Vagina (tissue), 2 donors: ENCODE data around the gene KLHL29.

Source experiments
- POLR2AphosphoS5 ChIP-seq, 2 donors: sonication (generic); formaldehyde crosslinking; IDR thresholded peaks; one replicate each; pipeline ENCODE4 v1.9.0; 2017; ENCODE audit warnings: antibody characterized with exemption in 2 of 2, mild to moderate bottlenecking in 2 of 2, low read depth in 1 of 2; ENCODE audit not compliant: insufficient read depth in 1 of 2
- TF ChIP-seq, protein P1 (sequence below), 3 experiments: fragments of 450-650 bp in 2 of 3; fragments of 200-600 bp in 1 of 3; sonication (generic) in 1 of 3; IDR thresholded peaks; one replicate each; pipeline ENCODE4 v1.5.1; 2017 to 2019; ENCODE audit warnings: antibody characterized with exemption in 3 of 3, mild to moderate bottlenecking in 2 of 3, moderate library complexity in 2 of 3

DNA sequence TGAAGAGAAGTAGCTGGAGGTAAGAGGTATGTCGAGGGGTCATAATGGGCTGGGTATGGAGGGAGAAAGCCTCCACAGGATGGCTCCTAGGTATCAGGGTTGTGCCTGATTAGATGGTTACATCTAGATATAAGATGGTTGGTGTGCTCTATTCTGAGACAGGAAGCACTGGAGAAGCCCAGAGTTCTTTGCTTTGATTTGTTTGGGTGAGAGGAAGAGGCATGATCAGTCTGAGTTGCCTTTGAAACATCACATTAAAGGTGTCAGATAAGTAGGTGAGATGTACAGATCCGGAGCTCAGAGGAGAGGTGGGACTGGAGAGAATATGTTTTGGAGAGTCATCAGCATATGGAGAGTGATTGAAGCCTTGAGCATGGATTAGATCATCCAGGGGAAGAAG, 74.1 kb downstream of the KLHL29 start:
- no peak for TF ChIP-seq POLR2AphosphoS5 (IDR thresholded peaks at IDR 0.05; ENCODE audit: insufficient read depth in 1 of 2, low read depth in 1 of 2)
- TF ChIP-seq, protein P1, sequence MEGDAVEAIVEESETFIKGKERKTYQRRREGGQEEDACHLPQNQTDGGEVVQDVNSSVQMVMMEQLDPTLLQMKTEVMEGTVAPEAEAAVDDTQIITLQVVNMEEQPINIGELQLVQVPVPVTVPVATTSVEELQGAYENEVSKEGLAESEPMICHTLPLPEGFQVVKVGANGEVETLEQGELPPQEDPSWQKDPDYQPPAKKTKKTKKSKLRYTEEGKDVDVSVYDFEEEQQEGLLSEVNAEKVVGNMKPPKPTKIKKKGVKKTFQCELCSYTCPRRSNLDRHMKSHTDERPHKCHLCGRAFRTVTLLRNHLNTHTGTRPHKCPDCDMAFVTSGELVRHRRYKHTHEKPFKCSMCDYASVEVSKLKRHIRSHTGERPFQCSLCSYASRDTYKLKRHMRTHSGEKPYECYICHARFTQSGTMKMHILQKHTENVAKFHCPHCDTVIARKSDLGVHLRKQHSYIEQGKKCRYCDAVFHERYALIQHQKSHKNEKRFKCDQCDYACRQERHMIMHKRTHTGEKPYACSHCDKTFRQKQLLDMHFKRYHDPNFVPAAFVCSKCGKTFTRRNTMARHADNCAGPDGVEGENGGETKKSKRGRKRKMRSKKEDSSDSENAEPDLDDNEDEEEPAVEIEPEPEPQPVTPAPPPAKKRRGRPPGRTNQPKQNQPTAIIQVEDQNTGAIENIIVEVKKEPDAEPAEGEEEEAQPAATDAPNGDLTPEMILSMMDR (IDR thresholded peaks at IDR 0.05): no peak
